ENCODE results near the gene ING3.
"Not testable (repeated sequence)": the region's sequence is repeated elsewhere in the genome, so short reads cannot be mapped to it uniquely, and the experiment has no call there.

ING3 gene

DNA sequence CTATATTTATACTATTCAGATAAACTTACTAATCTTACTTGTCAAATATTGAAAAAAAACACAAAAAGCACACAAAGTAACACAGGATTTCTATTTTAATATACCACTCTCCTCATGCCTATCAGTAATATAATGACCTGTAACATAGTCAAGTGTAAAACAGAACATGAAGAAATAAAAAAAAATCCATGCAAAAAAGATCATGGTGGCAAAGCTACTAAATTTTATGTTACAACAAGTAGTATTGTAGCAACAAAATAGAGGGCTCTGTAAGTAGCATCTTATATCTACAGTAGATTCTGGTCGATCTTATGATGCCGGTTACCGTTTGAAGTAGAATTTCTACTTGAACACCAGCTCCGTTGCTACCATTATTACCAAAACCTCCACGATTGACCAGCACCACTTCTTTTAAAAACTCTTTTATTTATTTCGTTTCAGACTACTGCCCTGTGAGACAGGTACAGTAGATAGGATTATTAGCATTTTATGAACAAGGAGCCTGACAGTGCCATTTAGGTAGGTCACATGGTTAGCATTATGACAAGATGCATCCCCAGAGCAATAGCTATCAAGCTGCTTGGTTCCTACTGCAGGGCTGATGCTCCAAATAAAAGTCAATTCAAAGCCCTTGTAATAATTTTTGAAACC, 40.0 kb downstream of the ING3 start:
- DNase-seq: no peak

DNA sequence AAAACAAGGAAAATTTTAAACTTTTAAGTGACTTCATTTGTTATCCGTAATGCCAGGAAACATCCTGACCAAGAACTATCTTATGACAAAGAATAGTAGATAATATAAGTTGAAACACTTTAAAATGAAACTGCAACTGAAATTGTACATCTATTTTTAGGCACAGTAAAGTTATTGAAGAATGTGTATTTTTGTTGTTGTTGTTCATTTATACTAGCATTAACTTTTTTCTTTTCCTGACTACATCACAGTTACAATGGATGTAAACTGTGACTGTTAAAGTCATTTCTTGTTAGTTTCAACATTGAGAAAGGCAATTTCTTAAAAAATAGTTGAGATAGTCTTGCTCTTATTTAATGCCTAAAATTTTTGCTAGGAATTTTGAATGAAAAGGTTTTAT, 40.6 kb downstream of the ING3 start:
- DNase-seq: no peak

DNA sequence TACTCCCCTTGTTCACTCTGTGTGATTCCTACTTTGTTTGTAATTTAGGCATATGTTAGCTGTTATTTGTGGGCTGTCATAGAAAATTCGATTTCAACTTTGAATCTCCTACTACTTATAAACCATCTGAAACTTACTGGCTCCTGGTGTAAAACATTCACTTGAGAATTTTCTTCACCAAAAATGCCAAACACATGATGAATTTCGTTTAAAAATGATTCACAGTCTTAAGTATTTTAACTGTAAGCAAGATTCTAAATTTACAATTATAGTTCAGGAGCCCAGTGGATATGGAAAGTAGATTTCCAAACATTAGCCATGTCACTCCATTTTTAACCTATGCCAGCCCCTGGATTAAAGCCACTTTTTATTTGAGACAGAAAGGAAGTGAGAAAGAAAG, 41.0 kb downstream of the ING3 start:
- no peak for DNase-seq

DNA sequence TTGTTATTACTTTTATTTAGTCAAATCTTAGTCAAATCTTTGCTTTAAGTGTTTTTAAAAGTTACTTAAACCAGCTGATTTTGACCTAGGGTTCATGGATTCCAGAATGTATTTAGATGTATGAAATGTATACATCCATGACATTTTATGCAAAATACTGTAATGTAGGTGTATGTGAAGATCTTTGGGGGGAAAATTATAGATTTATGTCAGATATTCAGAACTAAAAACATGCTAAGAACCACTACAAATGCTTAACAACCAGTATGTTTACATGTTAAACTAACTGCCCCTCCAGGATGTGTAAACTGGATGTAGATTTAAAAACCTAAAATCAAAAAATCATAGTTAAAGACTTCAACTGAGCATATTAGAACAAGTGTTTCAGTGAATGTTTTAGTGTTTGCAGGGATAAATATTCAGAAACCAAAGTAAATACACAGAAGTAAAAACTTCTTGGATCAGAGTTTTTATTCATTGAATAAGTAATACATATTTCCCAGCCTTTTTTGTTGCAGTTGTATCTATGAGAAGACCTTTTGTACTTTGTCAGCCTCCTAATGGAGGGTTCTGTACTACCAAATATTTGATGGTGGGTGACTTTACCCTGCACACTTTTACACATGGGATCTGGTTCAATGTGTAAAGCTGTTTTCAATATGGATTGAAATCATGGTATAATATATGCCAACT, 41.8 kb downstream of the ING3 start:
- no peak for DNase-seq

DNA sequence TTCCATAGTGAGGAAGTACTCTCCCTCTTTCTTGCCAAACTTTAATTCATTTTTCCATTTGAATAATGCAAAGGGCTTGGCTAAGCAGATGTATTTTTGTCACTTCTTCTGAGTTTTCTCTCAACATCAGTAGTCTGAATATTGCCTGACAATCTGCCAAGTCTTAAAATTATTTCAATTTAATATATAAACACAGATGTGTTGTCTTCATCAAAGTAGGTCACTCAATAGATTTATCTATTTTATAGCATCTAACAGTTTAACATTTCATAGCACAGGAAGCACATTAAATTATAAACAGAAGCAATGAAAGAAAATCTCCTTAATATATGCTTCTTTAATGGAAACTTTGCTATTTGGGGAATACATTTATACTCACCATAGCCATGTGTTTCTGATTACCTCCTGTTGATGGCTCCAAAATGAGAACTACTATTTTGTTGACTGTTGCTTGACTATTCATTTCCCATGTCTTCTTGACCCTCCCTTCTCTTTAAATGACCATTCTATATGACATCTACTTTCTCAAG, 42.5 kb downstream of the ING3 start:
- DNase-seq: no peak

DNA sequence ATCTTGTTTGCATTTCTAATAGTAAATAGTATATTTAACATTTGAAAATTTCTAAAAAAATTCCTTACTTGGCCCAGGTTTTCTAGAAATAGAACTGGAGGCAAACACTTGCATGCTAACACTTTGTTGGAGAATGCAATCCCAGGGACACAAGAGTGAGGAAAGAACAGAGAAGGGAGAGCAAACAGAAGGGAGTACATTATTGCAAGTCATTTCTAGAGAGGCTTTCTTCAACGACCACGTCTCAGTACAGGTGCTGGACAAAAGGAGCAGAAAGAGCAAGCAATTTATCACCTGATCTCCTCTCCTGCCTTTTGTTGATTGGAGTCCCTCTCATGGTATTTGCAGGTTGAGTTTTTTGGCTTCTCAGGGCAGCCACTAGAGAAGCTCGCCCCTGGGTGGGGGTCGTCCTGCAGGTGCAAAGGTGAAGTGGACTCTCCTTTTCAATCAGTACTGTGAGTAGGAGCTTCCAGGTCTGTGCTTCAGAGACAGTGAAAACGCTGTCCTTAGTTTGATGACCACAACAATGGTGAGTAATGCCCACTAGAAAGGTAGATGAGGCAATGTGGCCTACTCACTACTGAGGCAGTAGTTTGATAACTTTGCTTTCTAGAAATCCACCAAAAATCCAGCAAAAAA, 43.1 kb downstream of the ING3 start:
- no peak for DNase-seq

DNA sequence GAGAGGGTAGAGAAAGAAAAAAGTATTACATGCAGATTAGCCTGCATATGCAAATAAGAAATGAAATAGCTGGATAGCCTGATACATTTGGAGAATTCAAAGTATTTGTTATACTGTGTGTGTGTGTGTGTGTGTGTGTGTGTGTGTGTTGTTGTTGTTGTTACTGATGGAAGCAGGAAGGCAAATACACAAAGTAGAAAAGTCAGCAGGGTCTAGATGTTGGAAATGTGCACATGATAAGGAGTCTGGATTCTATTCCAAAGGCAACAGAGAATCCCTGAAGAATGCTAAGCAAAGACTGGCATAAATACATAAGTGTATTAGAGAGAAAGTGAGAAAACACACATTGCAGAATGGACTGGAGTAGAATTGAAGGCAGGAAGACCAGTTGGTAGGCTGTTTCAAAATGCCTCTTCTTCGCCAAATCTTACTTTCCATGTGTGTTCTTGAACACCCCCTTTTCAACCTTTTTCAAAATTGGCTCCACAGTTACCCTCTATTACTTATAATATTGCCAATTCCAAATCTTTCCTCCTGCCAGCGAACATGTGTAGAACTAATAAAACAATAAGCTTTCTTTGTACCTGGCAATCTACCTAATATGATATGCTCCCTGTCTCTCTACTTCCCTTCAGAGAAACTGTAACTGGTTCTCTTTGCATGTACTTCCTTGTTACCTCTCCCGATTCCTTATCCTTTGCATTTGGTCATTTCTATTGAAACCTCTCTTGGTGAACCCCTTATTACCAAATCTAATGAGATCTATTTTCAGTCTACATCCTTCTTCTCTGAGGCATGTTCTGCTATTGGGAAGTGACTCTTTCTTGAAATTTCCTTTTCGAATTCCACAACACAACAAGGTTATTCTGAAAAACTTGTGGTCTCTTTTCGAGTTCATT, 44.2 kb downstream of the ING3 start:
- DNase-seq: no peak

DNA sequence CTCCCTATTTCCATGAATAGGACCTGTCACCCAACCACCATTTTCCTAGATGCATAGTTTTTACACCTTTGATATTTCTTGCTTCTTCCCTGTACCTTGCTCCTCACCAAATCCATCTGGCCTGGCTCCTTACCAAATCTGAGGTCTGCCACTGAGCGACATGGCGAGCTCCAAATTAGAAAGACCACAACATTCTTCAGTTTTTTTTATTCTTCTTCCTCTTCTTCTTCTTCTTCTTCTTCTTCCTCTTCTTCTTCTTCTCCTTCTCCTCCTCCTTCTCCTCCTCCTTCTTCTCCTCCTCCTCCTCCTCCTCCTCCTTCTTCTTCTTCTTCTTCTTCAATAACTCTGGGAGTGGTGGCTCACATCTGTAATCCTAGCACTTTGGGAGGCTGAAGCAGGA, 45.1 kb downstream of the ING3 start:
- no peak for DNase-seq

DNA sequence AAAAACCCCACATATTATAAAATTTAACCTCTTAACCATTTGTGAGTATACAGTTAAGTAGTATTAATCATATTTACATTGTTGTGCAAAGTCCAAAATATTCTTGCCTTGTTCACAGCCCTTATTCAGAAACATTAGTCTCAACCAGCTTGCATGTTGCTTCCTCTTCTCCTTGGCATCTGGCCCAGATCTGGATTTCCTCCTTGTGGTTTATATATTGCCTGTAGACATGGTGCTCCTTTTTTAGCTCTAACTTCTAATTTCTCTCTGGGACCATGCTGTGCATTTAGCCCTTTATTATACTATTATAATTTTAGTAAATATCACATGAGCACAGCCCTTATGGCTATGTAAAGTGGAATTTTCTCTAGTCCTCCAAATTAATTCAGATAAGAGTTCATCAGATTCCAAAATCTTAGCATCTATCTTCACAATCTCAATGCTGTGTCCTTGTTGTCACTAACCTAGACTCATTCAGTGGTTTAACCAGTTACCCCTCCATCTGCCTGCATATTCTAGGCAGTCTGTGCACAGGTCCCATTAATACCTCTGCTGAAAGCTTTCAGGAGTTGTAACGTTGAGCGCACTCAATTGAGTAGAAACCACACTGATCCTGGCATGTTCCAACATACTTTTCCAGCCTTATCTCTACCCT, 45.9 kb downstream of the ING3 start:
- no peak for DNase-seq

DNA sequence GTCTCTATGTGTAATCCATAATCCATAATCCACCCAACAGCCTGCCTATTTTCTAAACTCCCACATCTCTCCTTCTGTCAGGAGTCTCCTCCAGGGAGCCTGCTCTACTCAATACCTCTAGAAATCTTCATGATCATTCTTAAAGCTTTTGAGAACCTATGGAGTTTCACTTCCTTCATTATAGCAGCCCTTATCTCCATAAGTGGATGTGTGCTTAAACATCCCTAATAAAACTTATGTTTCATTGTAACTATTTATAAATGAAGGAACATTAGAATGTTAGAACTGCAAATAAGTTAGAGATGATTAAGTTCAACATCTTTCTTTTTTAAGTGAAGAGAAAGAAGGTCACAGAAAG, 46.4 kb downstream of the ING3 start:
- DNase-seq: no peak

DNA sequence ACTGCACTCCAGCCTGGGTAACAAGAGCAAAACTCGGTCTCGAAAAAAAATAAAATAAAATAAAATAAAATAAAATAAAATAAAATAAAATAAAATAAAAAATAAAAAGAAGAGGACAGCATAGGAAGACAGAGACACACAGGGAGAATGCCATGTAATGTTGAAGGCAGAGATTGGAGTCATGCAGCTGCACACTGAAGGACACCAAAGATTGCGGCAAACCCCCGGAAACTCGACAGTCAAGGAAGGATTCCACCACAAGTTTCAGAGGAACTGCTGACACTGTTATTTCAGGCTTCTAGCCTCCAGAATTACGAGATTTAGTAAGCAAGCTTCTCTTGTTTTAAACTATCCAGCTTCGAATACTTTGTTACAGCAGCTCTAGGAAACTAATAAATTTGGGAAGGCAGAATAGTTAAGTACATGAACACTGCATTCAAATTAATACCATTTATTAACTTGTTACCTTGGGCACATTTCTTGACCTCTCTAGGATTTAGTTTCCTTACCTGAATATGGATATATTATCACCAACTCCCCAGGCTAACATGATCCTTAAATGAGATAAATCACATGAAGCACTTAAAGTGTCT, 47.4 kb downstream of the ING3 start:
- no peak for DNase-seq

DNA sequence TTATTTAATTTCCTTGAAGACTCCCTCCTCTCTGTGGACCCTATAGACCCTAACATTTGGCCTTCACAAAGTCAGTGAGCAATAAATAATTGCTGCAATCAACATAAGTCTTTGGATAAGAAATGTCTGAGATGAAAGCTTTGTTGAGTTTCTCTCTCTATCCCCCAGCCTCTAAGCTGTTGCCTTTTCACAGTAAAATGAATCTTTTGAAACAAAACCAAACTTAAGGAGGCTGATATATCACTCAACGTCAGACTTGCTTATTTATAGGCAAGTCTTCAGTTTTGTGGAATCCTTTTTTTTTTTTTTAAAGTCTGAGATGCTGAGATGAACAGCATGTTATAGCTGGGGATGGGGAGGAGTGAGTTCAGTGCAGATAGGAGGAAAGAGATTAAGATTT, 47.9 kb downstream of the ING3 start:
- no peak for DNase-seq

DNA sequence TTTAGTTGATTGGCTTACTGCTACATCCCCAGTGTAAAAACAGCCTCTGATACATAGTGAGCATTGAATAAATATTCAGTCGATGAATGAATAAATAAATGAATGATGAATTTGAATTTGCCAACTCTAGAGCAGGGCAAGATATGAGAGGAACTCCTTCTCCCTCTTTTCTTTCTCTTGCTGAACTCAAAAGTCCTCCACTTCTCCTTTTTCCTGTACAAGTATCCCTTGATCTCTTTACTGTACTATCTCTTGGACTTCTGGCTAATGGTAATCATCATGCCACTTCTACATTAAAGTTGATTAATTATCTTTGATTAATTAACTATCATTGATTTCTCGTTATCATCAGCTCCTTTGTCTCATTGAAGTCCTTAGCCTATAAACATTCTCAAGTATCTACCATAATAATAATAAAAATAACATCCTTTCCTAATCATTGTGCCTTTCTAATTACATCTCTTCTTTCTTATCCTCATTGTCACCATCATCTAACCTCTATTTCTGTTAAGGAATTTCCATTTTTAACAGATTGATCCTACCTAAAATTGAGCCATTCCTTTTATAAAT, 48.5 kb downstream of the ING3 start:
- no peak for DNase-seq

DNA sequence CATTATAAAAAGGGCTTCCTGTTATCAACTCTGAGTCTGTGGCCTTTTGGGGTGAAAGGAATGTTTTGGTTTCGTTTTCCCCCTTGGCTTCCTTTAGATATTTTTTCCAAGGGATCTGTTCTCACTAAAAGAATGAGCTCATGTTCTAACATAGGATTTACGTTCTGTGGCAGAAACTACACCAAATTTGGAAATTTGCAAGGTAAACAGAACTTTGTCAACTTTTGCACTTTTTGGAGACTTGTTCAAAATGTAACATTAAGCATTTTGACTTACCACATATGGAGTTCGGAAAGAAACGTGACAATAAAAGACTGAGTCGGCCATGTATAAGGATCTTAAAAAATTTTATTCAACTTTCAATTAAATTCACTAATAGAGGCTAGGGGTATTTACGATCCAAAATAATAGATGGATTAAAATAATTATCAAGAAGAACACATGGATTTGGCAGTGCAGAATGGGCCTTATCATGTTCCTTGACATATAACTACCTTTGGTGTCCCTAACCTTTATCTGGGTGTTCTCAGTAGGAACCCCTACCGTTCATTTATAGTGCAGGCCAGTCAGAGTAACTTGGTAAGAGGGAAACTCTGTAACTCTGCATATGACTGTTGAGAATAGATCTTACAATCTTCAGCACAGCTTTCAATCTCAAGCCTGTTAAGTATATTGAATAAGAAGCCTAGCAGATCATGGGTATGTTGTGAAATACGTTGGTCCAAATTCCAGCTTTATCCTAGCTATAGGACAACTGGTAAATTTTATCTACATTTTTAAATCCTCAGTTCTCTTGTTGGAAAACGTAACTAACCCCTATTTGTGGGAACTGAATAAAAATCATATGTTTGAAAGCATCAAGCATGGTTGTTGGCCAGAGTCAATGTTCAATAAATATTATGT, 49.8 kb downstream of the ING3 start:
- DNase-seq: no peak

DNA sequence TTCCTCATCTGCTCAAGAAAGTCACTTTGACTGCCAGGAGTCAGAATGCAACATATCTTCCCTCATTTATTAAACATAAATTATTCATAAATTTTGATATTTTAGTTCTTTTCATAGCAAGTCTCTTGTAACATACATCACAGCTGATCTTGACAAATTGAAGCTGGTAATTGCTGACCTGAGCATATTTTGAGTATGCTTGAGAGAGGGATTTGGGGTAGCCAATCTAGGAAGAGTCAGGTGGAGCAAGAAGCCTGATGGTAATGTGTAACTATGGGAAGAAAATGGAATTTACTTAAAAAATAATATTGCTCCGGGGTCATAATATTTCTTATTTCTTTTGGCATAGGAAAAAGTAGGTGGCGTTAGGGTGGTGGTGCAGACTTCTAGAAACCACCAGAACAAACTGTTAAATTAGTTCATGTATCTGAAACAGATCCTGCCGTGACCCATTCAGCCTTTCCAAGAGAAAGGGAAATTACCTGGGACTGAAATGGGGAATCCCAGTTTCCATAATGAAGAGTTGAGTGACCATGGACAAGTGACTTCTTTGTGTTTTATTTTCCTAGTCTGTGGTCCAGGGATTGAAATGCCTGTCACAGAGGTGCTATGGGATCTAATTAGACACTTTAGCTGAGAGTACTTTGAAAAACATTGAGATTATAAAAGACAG, 50.8 kb downstream of the ING3 start:
- DNase-seq: no peak

DNA sequence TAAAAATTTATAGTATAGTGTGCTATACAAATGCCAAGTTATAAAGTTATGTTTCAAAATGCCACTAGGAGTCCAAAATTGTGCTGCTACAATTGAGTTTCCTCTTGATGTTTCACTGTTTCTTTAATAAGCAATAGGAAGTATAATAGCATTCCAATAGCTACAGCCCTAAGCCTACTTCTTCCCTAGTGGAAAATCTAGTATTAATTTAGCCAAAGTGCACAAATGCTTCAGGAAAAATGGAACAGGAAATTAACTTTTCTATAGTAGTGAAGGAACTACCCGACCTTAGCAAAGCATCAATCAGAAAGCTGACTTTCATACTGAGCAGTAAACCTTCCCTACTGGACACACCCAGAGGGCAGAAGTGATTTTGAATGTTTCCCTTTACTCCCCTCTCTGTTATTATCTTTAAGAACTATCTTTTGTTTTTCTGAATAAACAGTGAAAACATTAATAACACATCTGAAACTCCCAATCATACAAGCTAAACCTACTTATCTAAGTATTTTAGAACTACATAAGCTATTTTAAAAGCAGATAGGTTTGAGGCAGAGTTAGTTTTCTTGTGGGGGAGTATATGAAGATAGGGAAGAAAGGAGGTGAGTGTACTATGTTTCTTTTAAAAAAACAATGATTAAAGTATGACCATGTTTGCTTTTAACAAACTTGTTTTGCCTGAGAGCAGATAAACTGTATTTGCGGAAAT, 51.6 kb downstream of the ING3 start:
- DNase-seq: no peak

DNA sequence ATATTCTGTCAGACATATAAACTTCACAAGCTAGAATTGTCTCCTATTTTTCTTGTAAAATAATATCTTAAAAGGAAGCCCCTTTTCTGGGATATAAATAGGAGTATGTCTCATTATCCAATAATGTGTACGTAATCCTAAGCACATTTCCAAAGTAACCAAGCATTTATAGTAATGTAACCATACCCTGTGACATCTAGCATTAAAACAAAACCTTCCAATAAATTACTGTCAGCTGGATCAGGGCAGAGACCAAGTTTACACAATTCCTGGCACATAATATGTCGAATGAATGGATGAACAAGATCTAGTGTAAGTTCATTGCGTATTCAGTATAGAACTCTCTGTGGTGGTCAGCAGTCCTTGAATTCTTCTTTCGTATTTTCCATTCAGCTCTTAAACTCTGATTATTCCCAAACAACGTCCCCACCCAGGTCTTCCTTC, 52.2 kb downstream of the ING3 start:
- no peak for DNase-seq

DNA sequence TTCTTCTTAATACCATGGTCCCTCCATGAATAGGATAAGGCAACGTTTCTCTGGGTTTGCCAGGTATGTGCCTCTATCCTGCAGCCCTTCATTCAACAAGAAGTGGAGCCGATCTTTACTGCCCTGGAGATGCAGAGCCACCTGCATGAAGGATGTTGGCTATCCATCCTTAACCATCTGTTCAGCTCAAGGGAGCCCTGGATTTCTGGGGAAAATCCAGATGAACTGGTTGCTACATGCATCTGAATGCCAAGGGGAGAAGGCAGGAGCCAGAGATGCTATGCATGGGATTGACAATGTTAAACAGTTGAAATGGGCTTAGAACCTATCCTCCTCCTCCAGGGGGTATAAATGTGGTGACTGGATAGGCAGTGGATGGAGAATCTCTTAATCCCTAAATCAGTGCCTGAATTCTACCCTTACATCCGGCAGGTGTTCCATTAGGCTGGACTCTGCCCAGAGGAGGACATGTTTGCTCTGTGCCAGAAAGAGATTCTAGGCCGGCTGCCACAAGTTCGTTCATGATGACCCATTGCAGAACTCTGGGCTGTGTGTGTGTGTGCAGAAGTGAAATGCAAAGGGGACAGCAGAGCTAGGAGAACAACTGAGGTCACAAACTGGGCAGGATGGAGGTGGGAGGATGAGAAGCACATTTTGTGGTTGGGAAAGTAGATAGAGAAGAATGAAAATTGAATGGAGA, 53.6 kb downstream of the ING3 start:
- no peak for DNase-seq

DNA sequence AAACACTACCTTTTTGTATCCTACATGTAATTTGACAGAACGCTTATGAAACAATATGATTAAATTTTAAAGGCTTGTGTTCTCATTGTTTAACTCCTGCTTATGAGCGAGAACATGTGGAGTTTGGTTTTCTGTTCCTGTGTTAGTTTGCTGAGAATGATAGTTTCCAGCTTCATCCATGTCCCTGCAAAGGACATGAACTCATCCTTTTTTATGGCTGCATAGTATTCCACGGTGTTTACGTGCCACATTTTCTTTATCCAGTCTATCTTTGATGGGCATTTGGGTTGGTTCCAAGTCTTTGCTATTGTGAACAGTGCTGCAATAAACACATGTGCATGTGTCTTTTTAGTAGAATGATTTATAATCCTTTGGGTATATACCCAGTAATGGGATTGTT, 54.5 kb downstream of the ING3 start:
- not testable (repeated sequence) for DNase-seq
